Measurements from ENCODE around the gene SLC15A1.

The SLC15A1 gene

DNA sequence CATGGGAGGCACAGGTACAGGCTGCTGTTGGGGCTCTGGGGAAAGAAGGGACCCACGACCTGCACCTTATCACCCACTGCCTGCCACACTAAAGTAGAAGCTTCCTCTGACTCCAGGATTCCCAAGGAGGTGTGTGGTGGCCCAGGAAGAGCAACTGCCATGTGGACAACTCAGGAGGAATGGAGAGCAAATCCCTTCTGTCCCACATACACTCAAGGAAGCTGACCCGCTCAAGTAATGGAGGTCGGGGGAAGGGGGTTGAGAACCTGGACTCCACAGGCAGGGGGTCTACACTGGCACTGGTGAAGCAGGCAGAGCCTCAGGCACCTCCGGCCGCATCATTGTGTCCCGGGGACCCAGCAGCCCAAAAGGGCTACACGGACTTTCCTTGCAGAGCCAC is 29.4 kb upstream of the SLC15A1 start:
- no peak for TF ChIP-seq CTCF (IDR thresholded peaks at IDR 0.05; ENCODE audit: insufficient read depth, low read depth, low read length, missing control alignments)
- H3K4me3 ChIP-seq (ENCODE audit: low read depth, low read length), result no peak overlapping the region
- no peak for DNase-seq (ENCODE audit: low read depth)

- H3K4me3 ChIP-seq (ENCODE audit: low read depth, low read length), result no peak overlapping the region
- no peak for TF ChIP-seq CTCF (IDR thresholded peaks at IDR 0.05; ENCODE audit: insufficient read depth, low read depth, low read length, missing control alignments)
- no peak for DNase-seq (ENCODE audit: low read depth)
Observed at GRCh38 chr13:98781470-98781869, 29.0 kb upstream of the SLC15A1 start.

- DNase-seq (ENCODE audit: low read depth), result no peak
- no peak for TF ChIP-seq CTCF (IDR thresholded peaks at IDR 0.05; ENCODE audit: insufficient read depth, low read depth, low read length, missing control alignments)
- no peak overlapping the region for H3K4me3 ChIP-seq (ENCODE audit: low read depth, low read length)
Observed at GRCh38 chr13:98781045-98781444, 28.6 kb upstream of the SLC15A1 start.

GRCh38 chr13:98780451-98780850 is 28.0 kb upstream of the SLC15A1 start:
- no peak for TF ChIP-seq CTCF (IDR thresholded peaks at IDR 0.05; ENCODE audit: insufficient read depth, low read depth, low read length, missing control alignments)
- no peak for DNase-seq (ENCODE audit: low read depth)
- H3K4me3 ChIP-seq (ENCODE audit: low read depth, low read length), result no peak overlapping the region

GRCh38 chr13:98779695-98780094 is 27.2 kb upstream of the SLC15A1 start:
- H3K4me3 ChIP-seq (ENCODE audit: low read depth, low read length), result no peak overlapping the region
- no peak for TF ChIP-seq CTCF (IDR thresholded peaks at IDR 0.05; ENCODE audit: insufficient read depth, low read depth, low read length, missing control alignments)
- no peak for DNase-seq (ENCODE audit: low read depth)

GRCh38 chr13:98778749-98779148 is 26.3 kb upstream of the SLC15A1 start:
- DNase-seq (ENCODE audit: low read depth), result no peak
- H3K4me3 ChIP-seq (ENCODE audit: low read depth, low read length), result no peak overlapping the region
- TF ChIP-seq CTCF (IDR thresholded peaks at IDR 0.05; ENCODE audit: insufficient read depth, low read depth, low read length, missing control alignments), result no peak

- H3K4me3 ChIP-seq (ENCODE audit: low read depth, low read length), result no peak overlapping the region
- TF ChIP-seq CTCF (IDR thresholded peaks at IDR 0.05; ENCODE audit: insufficient read depth, low read depth, low read length, missing control alignments), result no peak
- no peak for DNase-seq (ENCODE audit: low read depth)
Observed at GRCh38 chr13:98776644-98777043, 24.2 kb upstream of the SLC15A1 start.

Data from GM12865 (cell line).